GM10847 (cell line): ENCODE measurements around the gene MYL6.

Experiments used
- POLR2A ChIP-seq: IDR thresholded peaks from 2 replicates; pipeline ENCODE4 v1.6.1; 2011; ENCODE audit not compliant: insufficient read length; ENCODE audit errors: extremely low read depth

Gene MYL6

GRCh38 chr12:56162468-56163290 lies 4.5 kb downstream of the MYL6 start:
- no peak for TF ChIP-seq POLR2A

- no peak for TF ChIP-seq POLR2A
Observed at GRCh38 chr12:56163533-56164344, 5.6 kb downstream of the MYL6 start.

GRCh38 chr12:56164345-56164729 lies 6.2 kb downstream of the MYL6 start:
- TF ChIP-seq POLR2A = no peak

- no peak for TF ChIP-seq POLR2A
Observed at GRCh38 chr12:56165369-56165768, 7.2 kb downstream of the MYL6 start.

GRCh38 chr12:56169229-56169759 lies 11.1 kb downstream of the MYL6 start:
- no peak for TF ChIP-seq POLR2A

GRCh38 chr12:56172839-56173238 lies 14.7 kb downstream of the MYL6 start:
- no peak for TF ChIP-seq POLR2A

- no peak for TF ChIP-seq POLR2A
Observed at GRCh38 chr12:56178347-56178746, 20.2 kb downstream of the MYL6 start.

GRCh38 chr12:56186957-56187356 lies 28.8 kb downstream of the MYL6 start:
- TF ChIP-seq POLR2A = no peak

- TF ChIP-seq POLR2A = no peak
Observed at GRCh38 chr12:56188131-56188777, 30.1 kb downstream of the MYL6 start.

- TF ChIP-seq POLR2A = no peak
Observed at GRCh38 chr12:56188778-56189098, 30.6 kb downstream of the MYL6 start.

GRCh38 chr12:56189099-56189917 lies 31.1 kb downstream of the MYL6 start, which contains the start of gene SMARCC2:
Gene SMARCC2, minus strand, starts transcription at chr12:56189483. Its CDS starts 22 bp downstream, at chr12:56189461.
- peak; percentile 18 for TF ChIP-seq POLR2A

GRCh38 chr12:56189918-56190694 lies 31.9 kb downstream of the MYL6 start:
- no peak for TF ChIP-seq POLR2A

- TF ChIP-seq POLR2A = no peak
Observed at GRCh38 chr12:56190695-56191155, 32.6 kb downstream of the MYL6 start.

- no peak for TF ChIP-seq POLR2A
Observed at GRCh38 chr12:56192582-56192981, 34.4 kb downstream of the MYL6 start.
